ENCODE measurements around the gene KNDC1.

DNA sequence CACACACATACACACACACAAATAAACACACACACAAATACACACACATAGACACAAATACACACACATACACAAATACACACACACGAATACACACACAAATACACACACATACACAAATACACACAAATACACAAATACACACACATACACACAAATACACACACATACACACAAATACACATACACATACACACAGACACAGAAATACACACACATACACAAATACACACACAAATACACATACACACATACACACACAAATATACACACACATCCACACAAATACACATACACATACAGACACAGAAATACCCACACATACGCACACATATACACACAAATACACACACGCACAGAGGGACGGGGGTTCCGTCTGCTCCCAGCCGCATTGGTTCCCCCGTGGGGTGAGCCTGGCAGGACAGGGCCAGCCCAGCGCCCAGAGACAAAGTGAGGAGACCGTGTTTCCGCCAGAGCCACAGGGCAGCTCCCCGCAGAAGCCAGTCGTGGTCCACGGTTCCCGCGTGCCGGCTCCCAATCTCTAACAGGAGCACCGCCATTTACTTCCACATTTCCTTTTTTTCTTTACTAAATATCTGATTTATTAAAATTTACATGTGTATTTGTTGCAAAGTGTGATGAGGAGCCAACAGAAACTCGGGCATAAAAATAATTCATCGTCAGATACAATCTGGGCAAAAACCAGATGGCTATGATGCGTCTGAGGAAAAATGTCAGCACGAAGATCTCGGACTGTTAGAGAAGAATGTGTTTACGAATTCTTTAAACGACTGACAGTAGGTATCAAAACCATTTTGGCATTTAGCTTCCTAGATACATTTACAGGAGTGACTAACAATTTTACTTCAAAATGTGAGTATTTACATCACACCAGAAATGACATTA is 3.1 kb upstream of the KNDC1 start:
- TF ChIP-seq, protein P1, sequence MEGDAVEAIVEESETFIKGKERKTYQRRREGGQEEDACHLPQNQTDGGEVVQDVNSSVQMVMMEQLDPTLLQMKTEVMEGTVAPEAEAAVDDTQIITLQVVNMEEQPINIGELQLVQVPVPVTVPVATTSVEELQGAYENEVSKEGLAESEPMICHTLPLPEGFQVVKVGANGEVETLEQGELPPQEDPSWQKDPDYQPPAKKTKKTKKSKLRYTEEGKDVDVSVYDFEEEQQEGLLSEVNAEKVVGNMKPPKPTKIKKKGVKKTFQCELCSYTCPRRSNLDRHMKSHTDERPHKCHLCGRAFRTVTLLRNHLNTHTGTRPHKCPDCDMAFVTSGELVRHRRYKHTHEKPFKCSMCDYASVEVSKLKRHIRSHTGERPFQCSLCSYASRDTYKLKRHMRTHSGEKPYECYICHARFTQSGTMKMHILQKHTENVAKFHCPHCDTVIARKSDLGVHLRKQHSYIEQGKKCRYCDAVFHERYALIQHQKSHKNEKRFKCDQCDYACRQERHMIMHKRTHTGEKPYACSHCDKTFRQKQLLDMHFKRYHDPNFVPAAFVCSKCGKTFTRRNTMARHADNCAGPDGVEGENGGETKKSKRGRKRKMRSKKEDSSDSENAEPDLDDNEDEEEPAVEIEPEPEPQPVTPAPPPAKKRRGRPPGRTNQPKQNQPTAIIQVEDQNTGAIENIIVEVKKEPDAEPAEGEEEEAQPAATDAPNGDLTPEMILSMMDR (IDR thresholded peaks at IDR 0.05): no peak
- no peak for TF ChIP-seq POLR2A (IDR thresholded peaks at IDR 0.05)
